ENCODE data around the gene CDH23.
A peak's percentile ranks its signal among the peaks of the same experiment; 100 is the strongest.

Gene CDH23

GRCh38 chr10:71852355-71852937 is 455.7 kb downstream of the CDH23 start:
- TF ChIP-seq POLR2AphosphoS5 (IDR thresholded peaks at IDR 0.05; ENCODE audit: low read depth, low read length) = no peak
- no peak for TF ChIP-seq TAF1 (IDR thresholded peaks at IDR 0.05; ENCODE audit: borderline replicate concordance, insufficient read depth, low read length)
- TF ChIP-seq REST (IDR thresholded peaks at IDR 0.05; ENCODE audit: insufficient read depth in 1 of 2, low read depth in 2 of 2, low read length in 2 of 2) = no peak
- TF ChIP-seq SIN3A (IDR thresholded peaks at IDR 0.05; ENCODE audit: borderline replicate concordance, insufficient read depth, low read length) = no peak
- TF ChIP-seq FOXP2 (optimal IDR thresholded peaks at IDR 0.05; ENCODE audit: borderline replicate concordance, extremely low read depth, extremely low read length, insufficient read depth) = no peak

- TF ChIP-seq REST (IDR thresholded peaks at IDR 0.05; ENCODE audit: insufficient read depth in 1 of 2, low read depth in 2 of 2, low read length in 2 of 2) (peak; percentile 34 to 56; a peak in 2 of 4 replicates), POLR2AphosphoS5 (IDR thresholded peaks at IDR 0.05; ENCODE audit: low read depth, low read length) (no peak), SIN3A (IDR thresholded peaks at IDR 0.05; ENCODE audit: borderline replicate concordance, insufficient read depth, low read length) (no peak)
Observed at GRCh38 chr10:71854031-71854430, 457.3 kb downstream of the CDH23 start.

- TF ChIP-seq TAF1 (IDR thresholded peaks at IDR 0.05; ENCODE audit: borderline replicate concordance, insufficient read depth, low read length) (no peak), REST (IDR thresholded peaks at IDR 0.05; ENCODE audit: insufficient read depth in 1 of 2, low read depth in 2 of 2, low read length in 2 of 2) (no peak), POLR2AphosphoS5 (IDR thresholded peaks at IDR 0.05; ENCODE audit: low read depth, low read length) (no peak), SIN3A (IDR thresholded peaks at IDR 0.05; ENCODE audit: borderline replicate concordance, insufficient read depth, low read length) (no peak), FOXP2 (optimal IDR thresholded peaks at IDR 0.05; ENCODE audit: borderline replicate concordance, extremely low read depth, extremely low read length, insufficient read depth) (no peak)
Observed at GRCh38 chr10:71856619-71857018, 459.9 kb downstream of the CDH23 start.

GRCh38 chr10:71857934-71858890 is 461.5 kb downstream of the CDH23 start:
- no peak for TF ChIP-seq REST (IDR thresholded peaks at IDR 0.05; ENCODE audit: insufficient read depth in 1 of 2, low read depth in 2 of 2, low read length in 2 of 2)
- no peak for TF ChIP-seq FOXP2 (optimal IDR thresholded peaks at IDR 0.05; ENCODE audit: borderline replicate concordance, extremely low read depth, extremely low read length, insufficient read depth)
- TF ChIP-seq TAF1 (IDR thresholded peaks at IDR 0.05; ENCODE audit: borderline replicate concordance, insufficient read depth, low read length) = no peak
- TF ChIP-seq POLR2AphosphoS5 (IDR thresholded peaks at IDR 0.05; ENCODE audit: low read depth, low read length) = no peak
- no peak for TF ChIP-seq SIN3A (IDR thresholded peaks at IDR 0.05; ENCODE audit: borderline replicate concordance, insufficient read depth, low read length)
